CD14-positive monocyte (primary cell): ENCODE results near the gene TLNRD1. TPM values are rescaled to one million over a fixed set of nuclear protein-coding genes. Genes with fewer than 3 reads are reported as not detected.

ENCODE experiments used
- DNase-seq, 3 donors: peaks; one replicate each; pipeline ENCODE4 v3.0.0-alpha.2; 2011 to 2022
- H2AFZ ChIP-seq: 2 replicates; pipeline ENCODE4 v1.6.0; 2012; ENCODE audit warnings: mild to moderate bottlenecking, low read depth, low read length, inconsistent platforms; ENCODE audit not compliant: insufficient read depth, poor library complexity, severe bottlenecking
- H3K27ac ChIP-seq, 2 donors: 1 replicate in 1 of 2; 2 replicates in 1 of 2; pipeline ENCODE4 v1.5.1; 2012 to 2013; ENCODE audit warnings: low read length in 2 of 2, control low read depth in 1 of 2, inconsistent platforms in 1 of 2, low read depth in 1 of 2, mild to moderate bottlenecking in 1 of 2
- H3K27me3 ChIP-seq, 2 donors: one replicate each; pipeline versions ENCODE4 v1.6.0 to v1.6.1; 2011 to 2013; ENCODE audit warnings: low read length in 2 of 2; ENCODE audit not compliant: control insufficient read depth in 2 of 2, insufficient read depth in 2 of 2
- H3K36me3 ChIP-seq, 2 donors: replicated peaks in 1 of 2; 1 replicate in 1 of 2; 2 replicates in 1 of 2; pipeline versions ENCODE4 v1.5.1 to v1.6.1; 2012 to 2013; ENCODE audit warnings: low read length in 2 of 2, control low read depth in 1 of 2, inconsistent platforms in 1 of 2, mild to moderate bottlenecking in 1 of 2; ENCODE audit not compliant: insufficient read depth in 2 of 2, control insufficient read depth in 1 of 2
- H3K4me1 ChIP-seq, 2 donors: 1 replicate in 1 of 2; 2 replicates in 1 of 2; pipeline versions ENCODE4 v1.5.1 to v1.6.1; 2012 to 2013; ENCODE audit warnings: low read length in 2 of 2, control low read depth in 1 of 2, inconsistent platforms in 1 of 2, mild to moderate bottlenecking in 1 of 2, moderate library complexity in 1 of 2; ENCODE audit not compliant: insufficient read depth in 2 of 2, control insufficient read depth in 1 of 2
- H3K4me2 ChIP-seq: replicated peaks from 2 replicates; pipeline ENCODE3; 2012; ENCODE audit warnings: low read length, moderate library complexity, mild to moderate bottlenecking; ENCODE audit not compliant: poor library complexity, severe bottlenecking; ENCODE audit errors: extremely low read depth
- H3K4me3 ChIP-seq, 3 experiments: fragments of 200-600 bp in 1 of 3; sonication (generic) in 1 of 3; replicated peaks in 1 of 3; 1 replicate in 2 of 3; 2 replicates in 1 of 3; pipeline ENCODE4 v1.5.1; 2011 to 2013; ENCODE audit warnings: low read length in 3 of 3, mild to moderate bottlenecking in 3 of 3, control low read depth in 2 of 3, low read depth in 2 of 3, inconsistent platforms in 1 of 3, moderate library complexity in 1 of 3
- H3K79me2 ChIP-seq: 2 replicates; pipeline ENCODE4 v1.6.0; 2012; ENCODE audit warnings: mild to moderate bottlenecking, control low read depth, inconsistent platforms, low read length, moderate library complexity; ENCODE audit not compliant: insufficient read depth
- H3K9ac ChIP-seq: 2 replicates; pipeline ENCODE4 v1.6.0; 2017; ENCODE audit warnings: low read length, mild to moderate bottlenecking; ENCODE audit not compliant: insufficient read depth, poor library complexity, severe bottlenecking
- H3K9me3 ChIP-seq, 2 donors: replicated peaks in 1 of 2; 1 replicate in 1 of 2; 2 replicates in 1 of 2; pipeline versions ENCODE4 v1.5.1 to v1.6.1; 2012 to 2013; ENCODE audit warnings: low read length in 2 of 2, control low read depth in 1 of 2; ENCODE audit not compliant: control insufficient read depth in 1 of 2, insufficient read depth in 1 of 2
- H4K20me1 ChIP-seq: 2 replicates; pipeline ENCODE4 v1.6.0; 2012; ENCODE audit warnings: mild to moderate bottlenecking, low read length, control low read depth, moderate library complexity; ENCODE audit not compliant: insufficient read depth
- H3K27ac Mint-ChIP-seq, 7 donors: one replicate each; pipeline ENCODE4 v1.8.0; 2020; ENCODE audit warnings: mild to moderate bottlenecking in 7 of 7, mixed read lengths in 7 of 7, moderate library complexity in 6 of 7, inconsistent platforms in 2 of 7
- H3K27me3 Mint-ChIP-seq, 3 donors: one replicate each; pipeline ENCODE4 v1.8.0; 2021 to 2022; ENCODE audit warnings: low read depth in 3 of 3, mild to moderate bottlenecking in 3 of 3, mixed read lengths in 3 of 3, moderate library complexity in 3 of 3, inconsistent platforms in 1 of 3
- H3K36me3 Mint-ChIP-seq, 2 donors: one replicate each; pipeline ENCODE4 v1.8.0; 2020; ENCODE audit warnings: mixed read lengths in 2 of 2, inconsistent platforms in 1 of 2, mild to moderate bottlenecking in 1 of 2
- H3K4me1 Mint-ChIP-seq: one replicate; pipeline ENCODE4 v1.8.0; 2020; ENCODE audit warnings: mild to moderate bottlenecking, mixed read lengths
- H3K4me3 Mint-ChIP-seq, 2 donors: one replicate each; pipeline ENCODE4 v1.8.0; 2020; ENCODE audit warnings: mild to moderate bottlenecking in 2 of 2, mixed read lengths in 2 of 2, moderate library complexity in 1 of 2
- H3K9me3 Mint-ChIP-seq, 7 donors: one replicate each; pipeline ENCODE4 v1.8.0; 2020 to 2022; ENCODE audit warnings: mixed read lengths in 7 of 7, mild to moderate bottlenecking in 6 of 7, moderate library complexity in 6 of 7, inconsistent platforms in 2 of 7
- WGBS: methylation state at CpG from one replicate; pipeline ENCODE4 v1.1.5; 2013; ENCODE audit warnings: missing lambda C conversion rate; ENCODE audit not compliant: insufficient coverage; 5-methylcytosine and 5-hydroxymethylcytosine counted together
- intact Hi-C, 2 donors: fragments of 100-400 bp; cut with micrococcal nuclease; formaldehyde crosslinking; loops; one replicate each; pipeline versions ENCODE4 v1.15.0 to v1.15.1; 2023
- polyA plus RNA-seq, 3 donors: library from polyadenylated mRNA; depleted of rRNA in 1 of 3; unstranded in 2 of 3; stranded (reverse) in 1 of 3; fragments of 300-500 nt in 2 of 3; fragments of >200 nt in 1 of 3; fragmentation: Illumina TruSeq in 2 of 3; gene quantifications; 1 replicate in 2 of 3; 2 replicates in 1 of 3; pipeline ENCODE4 v1.2.3, GENCODE V29; 2012 to 2021
- small RNA-seq: library from RNA; depleted of rRNA; stranded (forward); fragments of <200 nt; gene quantifications from one replicate; pipeline ENCODE3, GENCODE V24; 2012; ENCODE audit warnings: low read depth; ENCODE audit not compliant: insufficient read length
- TF ChIP-seq, protein P1 (sequence below): fragments of 200-600 bp; IDR thresholded peaks from one replicate; pipeline ENCODE4 v1.8.0; 2022; ENCODE audit warnings: antibody characterized with exemption, mild to moderate bottlenecking

Gene TLNRD1
- polyA plus RNA-seq, 3 donors = 2.6 to 12.6 (median 3.4) TPM

DNA sequence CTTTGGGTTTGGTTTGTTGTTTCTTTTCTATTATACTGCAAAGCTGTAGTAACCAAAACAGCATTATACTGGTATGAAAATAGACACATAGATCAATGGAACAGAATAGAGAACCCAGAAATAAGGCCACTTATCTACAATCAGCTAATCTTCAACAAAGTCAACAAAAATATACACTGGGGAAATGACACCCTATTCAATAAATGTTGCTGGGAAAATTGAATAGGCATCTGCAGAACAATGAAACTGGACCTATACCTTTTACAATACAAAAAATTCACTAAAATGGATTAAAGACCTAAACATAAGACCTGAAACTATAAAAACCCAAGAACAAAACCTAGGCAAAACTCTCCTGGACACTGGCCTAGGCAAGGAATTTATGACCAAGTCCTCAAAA, 52.9 kb downstream of the TLNRD1 start:
- H3K36me3 Mint-ChIP-seq = no peaks in the 10 kb centered on the region
- Histone ChIP-seq H2AFZ (no peak overlapping the region), H4K20me1 (no peaks in the 10 kb centered on the region), H3K9me3 (no peaks in the 10 kb centered on the region), H3K4me1 (peaks cover 14 to 20% of the 10 kb centered on the region in 2 donors), H3K9ac (no peak overlapping the region), H3K36me3 (no peaks in the 10 kb centered on the region), H3K27me3 (no peaks in the 10 kb centered on the region), H3K4me3 (no peak overlapping the region), H3K27ac (no peak overlapping the region), H3K79me2 (no peaks in the 10 kb centered on the region), H3K4me2 (no peak overlapping the region)
- DNase-seq = no peak
- no peak overlapping the region for H3K27ac Mint-ChIP-seq
- peaks cover 17% of the 10 kb centered on the region for H3K4me1 Mint-ChIP-seq
- H3K9me3 Mint-ChIP-seq = no peaks in the 10 kb centered on the region
- TF ChIP-seq, protein P1, sequence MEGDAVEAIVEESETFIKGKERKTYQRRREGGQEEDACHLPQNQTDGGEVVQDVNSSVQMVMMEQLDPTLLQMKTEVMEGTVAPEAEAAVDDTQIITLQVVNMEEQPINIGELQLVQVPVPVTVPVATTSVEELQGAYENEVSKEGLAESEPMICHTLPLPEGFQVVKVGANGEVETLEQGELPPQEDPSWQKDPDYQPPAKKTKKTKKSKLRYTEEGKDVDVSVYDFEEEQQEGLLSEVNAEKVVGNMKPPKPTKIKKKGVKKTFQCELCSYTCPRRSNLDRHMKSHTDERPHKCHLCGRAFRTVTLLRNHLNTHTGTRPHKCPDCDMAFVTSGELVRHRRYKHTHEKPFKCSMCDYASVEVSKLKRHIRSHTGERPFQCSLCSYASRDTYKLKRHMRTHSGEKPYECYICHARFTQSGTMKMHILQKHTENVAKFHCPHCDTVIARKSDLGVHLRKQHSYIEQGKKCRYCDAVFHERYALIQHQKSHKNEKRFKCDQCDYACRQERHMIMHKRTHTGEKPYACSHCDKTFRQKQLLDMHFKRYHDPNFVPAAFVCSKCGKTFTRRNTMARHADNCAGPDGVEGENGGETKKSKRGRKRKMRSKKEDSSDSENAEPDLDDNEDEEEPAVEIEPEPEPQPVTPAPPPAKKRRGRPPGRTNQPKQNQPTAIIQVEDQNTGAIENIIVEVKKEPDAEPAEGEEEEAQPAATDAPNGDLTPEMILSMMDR = no peak
- intact Hi-C loops = loop anchor here in 1 of 2 donors (10.0 kb wide), 1 partner anchor 49 kb away; the partner anchor contains the start of gene TLNRD1
- peaks cover 0 to 2% (median 2%) of the 10 kb centered on the region in 3 donors for H3K27me3 Mint-ChIP-seq
- no peak overlapping the region for H3K4me3 Mint-ChIP-seq

DNA sequence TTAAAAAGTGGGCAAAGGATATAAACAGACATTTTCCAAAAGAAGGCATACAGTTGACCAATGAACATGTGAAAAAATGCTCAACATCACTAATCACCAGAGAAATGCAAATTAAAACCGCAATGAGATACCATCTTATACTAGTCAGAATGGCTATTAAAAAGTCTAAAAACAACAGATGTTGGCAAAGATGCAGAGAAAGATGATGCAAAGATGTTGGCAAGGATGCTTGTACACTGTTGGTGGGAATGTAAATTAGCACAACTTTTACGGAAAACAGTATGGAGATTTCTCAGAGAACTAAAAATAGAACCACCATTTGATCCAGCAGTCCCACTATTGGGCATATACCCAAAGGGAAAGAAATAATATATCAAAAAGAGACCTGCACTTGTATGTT, 53.5 kb downstream of the TLNRD1 start:
- no peak overlapping the region for H3K9ac ChIP-seq
- no peaks in the 10 kb centered on the region for H3K9me3 ChIP-seq
- H4K20me1 ChIP-seq = no peaks in the 10 kb centered on the region
- H2AFZ ChIP-seq = no peak overlapping the region
- H3K27ac ChIP-seq = no peak overlapping the region
- H3K27me3 ChIP-seq = no peaks in the 10 kb centered on the region
- peaks cover 0 to 5% (median 2%) of the 10 kb centered on the region in 3 donors for H3K27me3 Mint-ChIP-seq
- H3K27ac Mint-ChIP-seq = no peak overlapping the region
- no peaks in the 10 kb centered on the region for H3K36me3 ChIP-seq
- H3K4me3 Mint-ChIP-seq = no peak overlapping the region
- H3K36me3 Mint-ChIP-seq = no peaks in the 10 kb centered on the region
- H3K79me2 ChIP-seq = no peaks in the 10 kb centered on the region
- peaks cover 14 to 20% of the 10 kb centered on the region in 2 donors for H3K4me1 ChIP-seq
- H3K4me3 ChIP-seq = no peak overlapping the region
- no peak overlapping the region for H3K4me2 ChIP-seq
- intact Hi-C loops = loop anchor here in 1 of 2 donors (10.0 kb wide), 1 partner anchor 49 kb away; the partner anchor contains the start of gene TLNRD1
- TF ChIP-seq, protein P1 = no peak
- H3K9me3 Mint-ChIP-seq = no peaks in the 10 kb centered on the region
- peaks cover 17% of the 10 kb centered on the region for H3K4me1 Mint-ChIP-seq
- no peak for DNase-seq
- no CpG with 5 or more reads among the region's 2 CpGs for WGBS

Small RNA genes lying within 50 kb of the gene (small RNA-seq; reads per million reads assigned to genes)
- gene MIR4514 = not detected

Other genes with a start within 250 kb of the TLNRD1 start
- not detected for gene CEMIP, start 221.6 kb upstream of the TLNRD1 start, polyA plus RNA-seq
- 10 to 100 TPM in 2 of 3 donors, 1 to 10 TPM in 1; 5.6 to 15.7 (median 13.1) TPM for gene MESD, start 11.1 kb upstream of the TLNRD1 start, polyA plus RNA-seq
- not detected for gene CFAP161, start 133.3 kb downstream of the TLNRD1 start, polyA plus RNA-seq
- 10 to 100 TPM; 64.8 to 95.1 (median 71.5) TPM for gene IL16, start 196.0 kb downstream of the TLNRD1 start, polyA plus RNA-seq